Endothelial cell of umbilical vein (primary cell): ENCODE data around the gene RPS6KL1. TPM values are rescaled to one million over a fixed set of nuclear protein-coding genes. Genes with fewer than 3 reads are reported as not detected.

ENCODE experiments used
- BruUV-seq: library from RNA; stranded (reverse); fragments of 400-500 nt; replicated peaks from 2 replicates; lab custom pipeline; 2021; lab: Mats Ljungman, UMichigan
- CTCF ChIA-PET: fragments of 300-600, 350-600 bp; sonication (Branson Sonifier 250); formaldehyde crosslinking; loops from one replicate; lab custom pipeline; 2021; ENCODE audit warnings: antibody characterized with exemption, inconsistent platforms; lab: Charles Lee
- POLR2A ChIA-PET: fragments of 300-600, 350-600 bp; sonication (Branson Sonifier 250); formaldehyde crosslinking; loops from one replicate; lab custom pipeline; 2021; ENCODE audit warnings: antibody characterized with exemption, inconsistent platforms; lab: Charles Lee
- DNase-seq: peaks from one replicate; pipeline ENCODE4 v3.0.0-alpha.2; 2011; ENCODE audit warnings: low read depth, low spot score
- FAIRE-seq: peaks from 2 replicates; lab custom pipeline; 2011; peaks lifted over from hg19 to GRCh38; lab: Jason Lieb, UNC
- H2AFZ ChIP-seq: 2 replicates; pipeline ENCODE4 v1.6.0; 2012; ENCODE audit warnings: low read depth, low read length, control low read depth, inconsistent platforms
- H3K27ac ChIP-seq: 2 replicates; pipeline ENCODE4 v1.5.1; 2011; ENCODE audit warnings: low read depth, mild to moderate bottlenecking, control low read depth, low read length, moderate library complexity; ENCODE audit not compliant: insufficient read depth
- H3K27me3 ChIP-seq, 2 experiments: 2 replicates each; pipeline versions ENCODE4 v1.6.0 to v1.6.1; 2011; ENCODE audit warnings: low read length in 2 of 2, mixed read lengths in 1 of 2; ENCODE audit not compliant: control insufficient read depth in 2 of 2, insufficient read depth in 2 of 2
- H3K36me3 ChIP-seq, 2 experiments: 2 replicates in 1 of 2; 3 replicates in 1 of 2; pipeline ENCODE4 v1.5.1; 2011; ENCODE audit warnings: low read length in 2 of 2, mild to moderate bottlenecking in 1 of 2, moderate library complexity in 1 of 2; ENCODE audit not compliant: control insufficient read depth in 2 of 2, insufficient read depth in 2 of 2; ENCODE audit errors: extremely low read depth in 1 of 2
- H3K4me1 ChIP-seq: 3 replicates; pipeline ENCODE4 v1.5.1; 2011; ENCODE audit warnings: mild to moderate bottlenecking, low read length; ENCODE audit not compliant: control insufficient read depth, insufficient read depth; ENCODE audit errors: extremely low read depth
- H3K4me2 ChIP-seq: 2 replicates; pipeline ENCODE4 v1.6.1; 2011; ENCODE audit warnings: low read length, control low read depth, mixed read lengths; ENCODE audit not compliant: insufficient read depth
- H3K4me3 ChIP-seq, 3 experiments: fragments of 200-600 bp in 1 of 3; sonication (generic), shearing (Covaris generic) in 1 of 3; replicated peaks in 1 of 3; 2 replicates each; pipeline ENCODE4 v1.5.1; 2011 to 2016; ENCODE audit warnings: control low read depth in 3 of 3, low read length in 3 of 3, mild to moderate bottlenecking in 2 of 3, inconsistent platforms in 1 of 3, low read depth in 1 of 3, moderate library complexity in 1 of 3; ENCODE audit not compliant: insufficient read depth in 1 of 3
- H3K79me2 ChIP-seq: 2 replicates; pipeline ENCODE4 v1.6.0; 2012; ENCODE audit warnings: low read length, inconsistent platforms; ENCODE audit not compliant: control insufficient read depth, insufficient read depth
- H3K9ac ChIP-seq: replicated peaks from 2 replicates; pipeline ENCODE3; 2011; ENCODE audit warnings: low read length, control low read depth; ENCODE audit not compliant: insufficient read depth; ENCODE audit errors: extremely low read depth
- H3K9me1 ChIP-seq: replicated peaks from 3 replicates; pipeline ENCODE4 v1.6.0; 2011; ENCODE audit warnings: mild to moderate bottlenecking, low read length; ENCODE audit not compliant: control insufficient read depth, insufficient read depth; ENCODE audit errors: extremely low read depth
- H3K9me3 ChIP-seq: replicated peaks from 2 replicates; pipeline ENCODE4 v1.5.1; 2012; ENCODE audit warnings: low read length, inconsistent platforms; ENCODE audit not compliant: control insufficient read depth, insufficient read depth
- H4K20me1 ChIP-seq: replicated peaks from 2 replicates; pipeline ENCODE3; 2011; ENCODE audit warnings: mild to moderate bottlenecking, low read length; ENCODE audit not compliant: control insufficient read depth, insufficient read depth; ENCODE audit errors: extremely low read depth
- CTCF ChIP-seq, 2 donors: IDR thresholded peaks; 1 replicate in 1 of 2; 2 replicates in 1 of 2; pipeline ENCODE4 v1.5.1; 2011; ENCODE audit warnings: low read length in 2 of 2, mild to moderate bottlenecking in 2 of 2, moderate library complexity in 2 of 2, control low read depth in 1 of 2, inconsistent platforms in 1 of 2, low read depth in 1 of 2; ENCODE audit not compliant: insufficient read depth in 1 of 2; ENCODE audit errors: extremely low read depth in 1 of 2
- EZH2 ChIP-seq: IDR thresholded peaks from 2 replicates; pipeline ENCODE4 v1.6.1; 2012; ENCODE audit warnings: borderline replicate concordance, low read depth, mild to moderate bottlenecking, moderate library complexity, low read length, inconsistent platforms; ENCODE audit not compliant: severe bottlenecking
- FOS ChIP-seq: IDR thresholded peaks from 2 replicates; pipeline ENCODE4 v1.6.1; 2011; ENCODE audit warnings: mild to moderate bottlenecking, low read length, moderate library complexity, borderline replicate concordance; ENCODE audit not compliant: insufficient read depth
- GATA2 ChIP-seq: IDR thresholded peaks from 2 replicates; pipeline ENCODE4 v1.7.0; 2011; ENCODE audit warnings: low read depth, mild to moderate bottlenecking, moderate library complexity, mixed read lengths, low read length; ENCODE audit not compliant: insufficient read length, insufficient read depth
- JUN ChIP-seq: IDR thresholded peaks from 2 replicates; pipeline ENCODE4 v1.6.1; 2011; ENCODE audit warnings: borderline replicate concordance, low read depth; ENCODE audit not compliant: insufficient read length, insufficient read depth
- MYC ChIP-seq: IDR thresholded peaks from one replicate; pipeline ENCODE4 v1.6.1; 2011; ENCODE audit warnings: mild to moderate bottlenecking, low read depth, low read length
- POLR2A ChIP-seq: IDR thresholded peaks from 2 replicates; pipeline ENCODE4 v1.6.1; 2012; ENCODE audit warnings: low read depth, mild to moderate bottlenecking, control low read depth, low read length
- POLR2AphosphoS5 ChIP-seq: IDR thresholded peaks from 2 replicates; pipeline ENCODE4 v1.6.1; 2012; ENCODE audit warnings: low read depth, mild to moderate bottlenecking, control low read depth, low read length, moderate library complexity; ENCODE audit not compliant: insufficient read depth
- dilution Hi-C: fragments of 300-500 bp; cut with MboI; formaldehyde crosslinking; loops from one replicate; pipeline ENCODE4 v1.15.0; 2019; ENCODE audit warnings: low sequenced_read_pairs; ENCODE audit not compliant: extremely low pct_ligation_motif_present
- intact Hi-C: fragments of 100-400 bp; cut with micrococcal nuclease; formaldehyde crosslinking; loops from one replicate; pipeline ENCODE4 v1.10.0; 2022
- polyA plus RNA-seq, 4 experiments: library from polyadenylated mRNA; depleted of rRNA in 3 of 4; stranded (reverse) in 3 of 4; unstranded in 1 of 4; fragments of >200 nt; gene quantifications; 2 replicates each; pipeline versions ENCODE4 v1.2.1 to v1.2.3, GENCODE V29; 2011 to 2012; ENCODE audit warnings: missing spikeins in 1 of 4
- total RNA-seq: library from RNA; stranded (reverse); gene quantifications from 2 replicates; pipeline ENCODE4 v1.2.3, GENCODE V29; 2021
- TF ChIP-seq, protein P1 (sequence below): IDR thresholded peaks from 2 replicates; pipeline ENCODE4 v1.6.1; 2011; ENCODE audit not compliant: insufficient read depth, insufficient read length

RPS6KL1 gene
- total and polyA plus RNA-seq, 2 donors (not counting 3 experiments of a cell fraction or from before 2014, with no cell fraction given): 10.2 to 23.8 TPM

GRCh38 chr14:74909911-74910310, 13.1 kb downstream of the RPS6KL1 start:
- no peaks in the 10 kb centered on the region for H3K27me3 ChIP-seq
- ChIA-PET POLR2A (no interaction called here), CTCF (interaction anchor here (6.0 to 7.0 kb wide), 2 partner anchors 50 to 180 kb away, joined by 67 to 468 read pairs; no protein-coding TSS in a partner anchor)
- H3K4me3 ChIP-seq: no peak overlapping the region
- H3K36me3 ChIP-seq: peaks cover 0 to 2% of the 10 kb centered on the region in 2 experiments
- H3K4me2 ChIP-seq: no peak overlapping the region
- H4K20me1 ChIP-seq: no peaks in the 10 kb centered on the region
- TF ChIP-seq JUN (no peak), POLR2A (no peak), MYC (no peak), CTCF (IDR thresholded peaks at IDR 0.05; ENCODE audit: extremely low read depth in 1 of 2, insufficient read depth in 1 of 2, low read depth in 1 of 2, low read length in 2 of 2) (no peak), POLR2AphosphoS5 (no peak), GATA2 (no peak), EZH2 (no peak), FOS (no peak)
- TF ChIP-seq, protein P1, sequence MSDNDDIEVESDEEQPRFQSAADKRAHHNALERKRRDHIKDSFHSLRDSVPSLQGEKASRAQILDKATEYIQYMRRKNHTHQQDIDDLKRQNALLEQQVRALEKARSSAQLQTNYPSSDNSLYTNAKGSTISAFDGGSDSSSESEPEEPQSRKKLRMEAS: no peak
- no peak overlapping the region for H3K27ac ChIP-seq
- peaks cover 7% of the 10 kb centered on the region for H3K4me1 ChIP-seq
- no peaks in the 10 kb centered on the region for H3K79me2 ChIP-seq
- BruUV-seq: no TSS peak
- intact Hi-C loops (loop anchor here (5.0 kb wide), 1 partner anchor 303 kb away; no protein-coding TSS in a partner anchor), dilution Hi-C loops (no loop called here)
- no peak overlapping the region for H2AFZ ChIP-seq
- H3K9me3 ChIP-seq: no peaks in the 10 kb centered on the region
- H3K9ac ChIP-seq: no peak overlapping the region
- FAIRE-seq (no peak), DNase-seq (no peak)
- no peaks in the 10 kb centered on the region for H3K9me1 ChIP-seq
